Measurements from ENCODE around the gene FKBP5. TPM values are rescaled to one million over a fixed set of nuclear protein-coding genes. Genes with fewer than 3 reads are reported as not detected.

Gene FKBP5
- total and polyA plus RNA-seq, 2 donors (not counting 1 experiment from before 2014, with no cell fraction given), result 10.9 to 16.3 TPM

DNA sequence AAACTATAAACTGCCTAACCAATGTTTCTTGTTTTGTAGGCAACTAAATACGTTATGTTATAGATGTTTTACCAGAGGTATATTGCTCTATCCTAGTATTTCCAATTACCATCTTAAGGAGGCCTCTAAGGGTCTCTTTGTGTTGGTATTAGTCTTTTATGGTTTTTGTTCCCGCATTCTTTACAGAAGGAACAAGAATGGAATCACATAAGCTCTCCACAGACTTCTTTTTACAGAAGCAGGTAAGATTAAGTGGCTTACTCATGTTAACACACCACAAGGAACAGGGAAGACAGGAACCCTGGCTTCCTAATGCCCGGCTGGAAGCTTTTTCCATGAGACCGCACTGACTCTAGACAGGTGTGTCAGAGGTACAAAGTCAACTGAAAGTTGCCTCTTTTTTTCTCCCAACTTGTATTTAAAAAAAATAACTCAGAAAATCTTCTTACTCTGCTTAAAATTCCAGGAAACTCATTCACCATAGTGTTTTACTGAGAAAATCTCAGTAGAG is 55.1 kb downstream of the FKBP5 start:
- Histone ChIP-seq H3K9ac (ENCODE audit: insufficient read depth, low read length) (no peak overlapping the region), H3K79me2 (ENCODE audit: control insufficient read depth, insufficient read depth, low read length) (no peaks in the 10 kb centered on the region), H2AFZ (ENCODE audit: low read length) (no peak overlapping the region), H3K27me3 (ENCODE audit: control insufficient read depth, insufficient read depth, low read length) (no peaks in the 10 kb centered on the region), H3K36me3 (ENCODE audit: control insufficient read depth, insufficient read depth, low read length) (no peaks in the 10 kb centered on the region), H4K20me1 (ENCODE audit: control insufficient read depth, extremely low read depth, insufficient read depth, low read length) (no peaks in the 10 kb centered on the region), H3K9me3 (ENCODE audit: control insufficient read depth, insufficient read depth, low read depth, low read length) (no peaks in the 10 kb centered on the region), H3K4me1 (ENCODE audit: control insufficient read depth, extremely low read depth, insufficient read depth, low read length) (peaks cover 2% of the 10 kb centered on the region), H3K4me2 (ENCODE audit: extremely low read depth, insufficient read depth, low read length) (no peak overlapping the region), H3K27ac (ENCODE audit: insufficient read depth, low read length) (no peak overlapping the region), H3K4me3 (replicated peaks in 1 of 4; ENCODE audit: control extremely low read depth in 1 of 4, insufficient read depth in 1 of 4, low read depth in 3 of 4, low read length in 4 of 4) (no peak overlapping the region)
- no peak for TF ChIP-seq EZH2 (IDR thresholded peaks at IDR 0.05; ENCODE audit: low read length, missing control alignments)
- TF ChIP-seq, protein P1, sequence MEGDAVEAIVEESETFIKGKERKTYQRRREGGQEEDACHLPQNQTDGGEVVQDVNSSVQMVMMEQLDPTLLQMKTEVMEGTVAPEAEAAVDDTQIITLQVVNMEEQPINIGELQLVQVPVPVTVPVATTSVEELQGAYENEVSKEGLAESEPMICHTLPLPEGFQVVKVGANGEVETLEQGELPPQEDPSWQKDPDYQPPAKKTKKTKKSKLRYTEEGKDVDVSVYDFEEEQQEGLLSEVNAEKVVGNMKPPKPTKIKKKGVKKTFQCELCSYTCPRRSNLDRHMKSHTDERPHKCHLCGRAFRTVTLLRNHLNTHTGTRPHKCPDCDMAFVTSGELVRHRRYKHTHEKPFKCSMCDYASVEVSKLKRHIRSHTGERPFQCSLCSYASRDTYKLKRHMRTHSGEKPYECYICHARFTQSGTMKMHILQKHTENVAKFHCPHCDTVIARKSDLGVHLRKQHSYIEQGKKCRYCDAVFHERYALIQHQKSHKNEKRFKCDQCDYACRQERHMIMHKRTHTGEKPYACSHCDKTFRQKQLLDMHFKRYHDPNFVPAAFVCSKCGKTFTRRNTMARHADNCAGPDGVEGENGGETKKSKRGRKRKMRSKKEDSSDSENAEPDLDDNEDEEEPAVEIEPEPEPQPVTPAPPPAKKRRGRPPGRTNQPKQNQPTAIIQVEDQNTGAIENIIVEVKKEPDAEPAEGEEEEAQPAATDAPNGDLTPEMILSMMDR (conservative IDR thresholded peaks at IDR 0.05 in 1 of 2, IDR thresholded peaks at IDR 0.05 in 1 of 2; ENCODE audit: low read depth in 1 of 2, low read length in 2 of 2), result no peak
- DNase-seq (ENCODE audit: low read depth in 2 of 2), result no peak

DNA sequence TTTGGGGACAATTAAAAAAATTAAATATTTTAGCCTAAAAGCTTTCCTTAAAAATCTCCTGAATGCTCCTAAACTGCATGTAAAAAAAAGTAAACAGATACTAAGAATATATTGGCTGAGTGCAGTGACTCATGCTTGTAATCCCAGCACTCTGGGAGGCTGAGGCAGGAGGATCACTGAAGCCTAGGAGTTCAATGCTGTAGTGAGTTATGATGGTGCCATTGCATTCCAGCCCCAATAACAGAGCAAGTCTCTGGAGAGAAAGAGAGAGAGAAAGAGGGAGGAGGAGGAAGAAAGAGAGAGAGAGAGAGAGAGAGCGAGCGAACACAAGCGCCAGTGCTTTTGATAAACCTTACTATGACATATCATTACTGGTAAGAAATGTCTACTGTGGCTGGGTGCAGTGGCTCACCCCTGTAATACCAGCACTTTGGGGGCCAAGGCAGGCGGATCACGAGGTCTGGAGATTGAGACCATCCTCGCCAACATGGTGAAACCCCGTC is 58.8 kb downstream of the FKBP5 start:
- no peak overlapping the region for H3K9ac ChIP-seq (ENCODE audit: insufficient read depth, low read length)
- DNase-seq (ENCODE audit: low read depth in 2 of 2), result no peak
- TF ChIP-seq, protein P1 (conservative IDR thresholded peaks at IDR 0.05 in 1 of 2, IDR thresholded peaks at IDR 0.05 in 1 of 2; ENCODE audit: low read depth in 1 of 2, low read length in 2 of 2), result no peak
- TF ChIP-seq EZH2 (IDR thresholded peaks at IDR 0.05; ENCODE audit: low read length, missing control alignments), result no peak
- H4K20me1 ChIP-seq (ENCODE audit: control insufficient read depth, extremely low read depth, insufficient read depth, low read length), result no peaks in the 10 kb centered on the region
- no peaks in the 10 kb centered on the region for H3K27me3 ChIP-seq (ENCODE audit: control insufficient read depth, insufficient read depth, low read length)
- H3K9me3 ChIP-seq (ENCODE audit: control insufficient read depth, insufficient read depth, low read depth, low read length), result no peaks in the 10 kb centered on the region
- no peak overlapping the region for H3K4me2 ChIP-seq (ENCODE audit: extremely low read depth, insufficient read depth, low read length)
- H3K79me2 ChIP-seq (ENCODE audit: control insufficient read depth, insufficient read depth, low read length), result no peaks in the 10 kb centered on the region
- H3K4me1 ChIP-seq (ENCODE audit: control insufficient read depth, extremely low read depth, insufficient read depth, low read length), result peaks cover 2% of the 10 kb centered on the region
- H3K27ac ChIP-seq (ENCODE audit: insufficient read depth, low read length), result no peak overlapping the region
- no peak overlapping the region for H2AFZ ChIP-seq (ENCODE audit: low read length)
- H3K36me3 ChIP-seq (ENCODE audit: control insufficient read depth, insufficient read depth, low read length), result no peaks in the 10 kb centered on the region
- H3K4me3 ChIP-seq (replicated peaks in 1 of 4; ENCODE audit: control extremely low read depth in 1 of 4, insufficient read depth in 1 of 4, low read depth in 3 of 4, low read length in 4 of 4), result no peak overlapping the region

DNA sequence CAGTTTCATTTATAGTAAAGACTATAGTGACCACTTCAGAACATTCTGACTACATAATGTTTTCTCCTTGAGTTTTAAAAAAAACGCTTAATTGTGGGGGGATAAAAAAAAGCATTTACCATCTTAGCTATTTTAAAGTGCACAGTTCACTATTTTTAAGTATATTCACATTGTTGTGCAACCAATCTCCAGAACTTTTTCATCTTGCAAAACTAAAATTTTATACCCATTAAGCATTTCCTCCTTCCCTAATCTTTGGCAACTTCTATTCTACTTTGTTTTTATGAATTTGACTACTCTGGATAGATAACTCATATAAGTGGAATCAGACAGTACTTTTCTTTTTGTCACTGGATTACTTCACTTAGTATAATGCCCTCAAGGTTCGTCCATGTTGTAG is 62.3 kb downstream of the FKBP5 start:
- no peak overlapping the region for H3K9ac ChIP-seq (ENCODE audit: insufficient read depth, low read length)
- H3K27ac ChIP-seq (ENCODE audit: insufficient read depth, low read length), result no peak overlapping the region
- DNase-seq (ENCODE audit: low read depth in 2 of 2), result no peak
- no peaks in the 10 kb centered on the region for H3K27me3 ChIP-seq (ENCODE audit: control insufficient read depth, insufficient read depth, low read length)
- no peak for TF ChIP-seq EZH2 (IDR thresholded peaks at IDR 0.05; ENCODE audit: low read length, missing control alignments)
- TF ChIP-seq, protein P1 (conservative IDR thresholded peaks at IDR 0.05 in 1 of 2, IDR thresholded peaks at IDR 0.05 in 1 of 2; ENCODE audit: low read depth in 1 of 2, low read length in 2 of 2), result no peak
- H3K9me3 ChIP-seq (ENCODE audit: control insufficient read depth, insufficient read depth, low read depth, low read length), result no peaks in the 10 kb centered on the region
- H3K36me3 ChIP-seq (ENCODE audit: control insufficient read depth, insufficient read depth, low read length), result no peaks in the 10 kb centered on the region
- H3K4me1 ChIP-seq (ENCODE audit: control insufficient read depth, extremely low read depth, insufficient read depth, low read length), result no peaks in the 10 kb centered on the region
- H3K4me3 ChIP-seq (replicated peaks in 1 of 4; ENCODE audit: control extremely low read depth in 1 of 4, insufficient read depth in 1 of 4, low read depth in 3 of 4, low read length in 4 of 4), result no peak overlapping the region
- H3K79me2 ChIP-seq (ENCODE audit: control insufficient read depth, insufficient read depth, low read length), result no peaks in the 10 kb centered on the region
- no peak overlapping the region for H2AFZ ChIP-seq (ENCODE audit: low read length)
- no peaks in the 10 kb centered on the region for H4K20me1 ChIP-seq (ENCODE audit: control insufficient read depth, extremely low read depth, insufficient read depth, low read length)
- H3K4me2 ChIP-seq (ENCODE audit: extremely low read depth, insufficient read depth, low read length), result no peak overlapping the region

Measured in fibroblast of lung (primary cell).